HepG2 (cell line): ENCODE data around the gene CCDC183. TPM values are rescaled to one million over a fixed set of nuclear protein-coding genes. Genes with fewer than 3 reads are reported as not detected.

Experiments used
- ARNT ChIP-seq: fragments of 450-650 bp; IDR thresholded peaks from 2 replicates; pipeline ENCODE4 v1.6.1; 2017
- ATF6 ChIP-seq: sonication (generic); formaldehyde crosslinking; conservative IDR thresholded peaks from 2 replicates; pipeline ENCODE4 v1.4.0; 2020; ENCODE audit warnings: missing genetic modification reagents
- CCDC6 ChIP-seq: sonication (generic); formaldehyde crosslinking; IDR thresholded peaks from 2 replicates; pipeline ENCODE4 v1.8.1; 2022; ENCODE audit warnings: mild to moderate bottlenecking, missing genetic modification reagents, moderate library complexity
- CEBPZ ChIP-seq: IDR thresholded peaks from 2 replicates; pipeline ENCODE4 v1.6.1; 2012; ENCODE audit warnings: low read length, improper control_type of control experiment
- CERS6 ChIP-seq: sonication (generic); formaldehyde crosslinking; IDR thresholded peaks from 2 replicates; pipeline ENCODE4 v1.5.0; 2020; ENCODE audit warnings: missing genetic modification reagents
- DNMT1 ChIP-seq: sonication (generic); formaldehyde crosslinking; IDR thresholded peaks from 2 replicates; pipeline ENCODE4 v1.5.1; 2020; ENCODE audit warnings: mild to moderate bottlenecking, missing genetic modification reagents
- FUBP1 ChIP-seq: sonication (generic); formaldehyde crosslinking; IDR thresholded peaks from 2 replicates; pipeline ENCODE4 v1.5.1; 2020; ENCODE audit warnings: missing genetic modification reagents, mild to moderate bottlenecking, borderline replicate concordance
- GABPA ChIP-seq, 2 experiments: IDR thresholded peaks; 2 replicates each; pipeline ENCODE4 v1.6.1; 2011 to 2016; ENCODE audit warnings: low read depth in 2 of 2, low read length in 1 of 2, missing biosample characterization in 1 of 2, missing genetic modification characterization in 1 of 2
- GRHL1 ChIP-seq: sonication (generic); formaldehyde crosslinking; conservative IDR thresholded peaks from 2 replicates; pipeline ENCODE4 v1.8.0; 2022; ENCODE audit warnings: missing genetic modification reagents
- HHEX ChIP-seq: IDR thresholded peaks from 2 replicates; pipeline ENCODE4 v1.6.1; 2016; ENCODE audit warnings: control low read depth
- HNRNPK ChIP-seq: fragments of 200-400 bp; formaldehyde crosslinking; IDR thresholded peaks from 2 replicates; pipeline ENCODE4 v1.6.1; 2018; ENCODE audit warnings: low read length, low read depth, moderate library complexity, mild to moderate bottlenecking; ENCODE audit not compliant: poor library complexity, severe bottlenecking
- SATB2 ChIP-seq: sonication (generic); formaldehyde crosslinking; IDR thresholded peaks from 2 replicates; pipeline ENCODE4 v1.5.0; 2020; ENCODE audit warnings: missing genetic modification reagents
- SIN3A ChIP-seq: IDR thresholded peaks from 2 replicates; pipeline ENCODE4 v1.6.1; 2011; ENCODE audit warnings: low read depth, mild to moderate bottlenecking, control low read depth, low read length, borderline replicate concordance
- SNAI1 ChIP-seq: sonication (generic); formaldehyde crosslinking; IDR thresholded peaks from 2 replicates; pipeline ENCODE4 v1.5.0; 2020; ENCODE audit warnings: mild to moderate bottlenecking, missing genetic modification reagents, borderline replicate concordance
- SP140L ChIP-seq: sonication (generic); formaldehyde crosslinking; IDR thresholded peaks from 2 replicates; pipeline ENCODE4 v1.4.0; 2020; ENCODE audit warnings: missing genetic modification reagents, borderline replicate concordance
- ZBTB3 ChIP-seq: sonication (generic); formaldehyde crosslinking; IDR thresholded peaks from 2 replicates; pipeline ENCODE4 v1.4.0; 2020; ENCODE audit warnings: low read depth, mild to moderate bottlenecking, moderate library complexity, missing genetic modification reagents, borderline replicate concordance
- ZNF33A ChIP-seq: sonication (generic); formaldehyde crosslinking; IDR thresholded peaks from 2 replicates; pipeline ENCODE4 v1.5.1; 2020; ENCODE audit warnings: missing genetic modification reagents, mild to moderate bottlenecking, moderate library complexity, borderline replicate concordance
- ZNF878 ChIP-seq: sonication (generic); formaldehyde crosslinking; IDR thresholded peaks from 2 replicates; pipeline ENCODE4 v1.8.1; 2023; ENCODE audit warnings: mild to moderate bottlenecking, missing genetic modification reagents, moderate library complexity
- polyA plus RNA-seq, 8 experiments: library from polyadenylated mRNA; depleted of rRNA in 3 of 8; stranded (reverse) in 7 of 8; unstranded in 1 of 8; fragments of >200 nt; fragmentation: Illumina TruSeq in 4 of 8; extraction: Trizol in 4 of 8; gene quantifications; 2 replicates each; pipeline versions ENCODE4 v1.2.1 to v1.2.3, GENCODE V29; 2011 to 2016; ENCODE audit warnings: low read depth in 4 of 8, missing spikeins in 1 of 8, mixed read lengths in 1 of 8; ENCODE audit not compliant: insufficient read depth in 1 of 8
- total RNA-seq, 5 experiments: library from RNA; depleted of rRNA; stranded (reverse); fragments of >200 nt; fragmentation: Illumina TruSeq; extraction: Trizol; gene quantifications; 2 replicates each; pipeline ENCODE4 v1.2.3, GENCODE V29; 2016; ENCODE audit warnings: low read depth in 1 of 5

The CCDC183 gene
- total and polyA plus RNA-seq, 2 of the 13 experiments (the other 11 are each of a cell fraction or from before 2014, with no cell fraction given) = 5.0 to 66.4 TPM

GRCh38 chr9:136799079-136799853 lies 3.1 kb downstream of the CCDC183 start (continued):
- TF ChIP-seq ZNF33A (no peak), SP140L (CRISPR knock-in tag) (no peak), GABPA (IDR thresholded peaks at IDR 0.05; ENCODE audit: low read depth, low read length) (no peak), GABPA (CRISPR knock-in tag; IDR thresholded peaks at IDR 0.05; ENCODE audit: low read depth) (no peak), SIN3A (0 out of 2 replicates have a peak, but pooled peaks have one; percentile 40), GRHL1 (CRISPR knock-in tag) (no peak), ARNT (no peak), HHEX (CRISPR knock-in tag) (no peak), HNRNPK (no peak), SATB2 (CRISPR knock-in tag) (no peak), ZBTB3 (no peak), DNMT1 (CRISPR knock-in tag) (peak; percentile 62; the same call in 1 of the 2 replicates), CEBPZ (no peak), ATF6 (CRISPR knock-in tag) (no peak), CCDC6 (CRISPR knock-in tag) (no peak), CERS6 (CRISPR knock-in tag) (no peak; the same call in 1 of the 2 replicates), FUBP1 (CRISPR knock-in tag) (no peak), SNAI1 (CRISPR knock-in tag) (peak; percentile 46; the same call in 1 of the 2 replicates), ZNF878 (CRISPR knock-in tag) (no peak)
